Common myeloid progenitor, CD34-positive (primary cell): ENCODE data around the gene LILRA1.
"Not testable (repeated sequence)": the region's sequence is repeated elsewhere in the genome, so short reads cannot be mapped to it uniquely, and the experiment has no call there.

Source experiments
- CTCF ChIA-PET: fragments of 350-600 bp; sonication (Branson Sonifier 250); formaldehyde crosslinking; loops from one replicate; lab custom pipeline; 2021; ENCODE audit warnings: antibody characterized with exemption; lab: Charles Lee
- POLR2A ChIA-PET: fragments of 350-600 bp; sonication (Branson Sonifier 250); formaldehyde crosslinking; loops from one replicate; lab custom pipeline; 2021; ENCODE audit warnings: antibody characterized with exemption; lab: Charles Lee
- DNase-seq, 3 donors: peaks; one replicate each; pipeline versions ENCODE4 v3.0.0 to v3.0.0-alpha.2; 2013
- H3K27ac ChIP-seq, 2 experiments: 1 replicate in 1 of 2; 2 replicates in 1 of 2; pipeline ENCODE4 v1.7.0; 2013; ENCODE audit warnings: inconsistent platforms in 2 of 2, low read length in 2 of 2, mild to moderate bottlenecking in 2 of 2, low read depth in 1 of 2, moderate library complexity in 1 of 2; ENCODE audit not compliant: severe bottlenecking in 2 of 2, insufficient read depth in 1 of 2, poor library complexity in 1 of 2
- H3K27me3 ChIP-seq, 5 experiments: replicated peaks in 2 of 5; 1 replicate in 3 of 5; 2 replicates in 2 of 5; pipeline versions ENCODE4 v1.6.1 to v1.7.0; 2013; ENCODE audit warnings: low read length in 4 of 5, mild to moderate bottlenecking in 2 of 5, moderate library complexity in 2 of 5, inconsistent platforms in 1 of 5; ENCODE audit not compliant: insufficient read depth in 5 of 5, control insufficient read depth in 4 of 5
- H3K36me3 ChIP-seq, 4 experiments: 1 replicate in 2 of 4; 2 replicates in 2 of 4; pipeline versions ENCODE4 v1.6.1 to v1.7.0; 2013; ENCODE audit warnings: low read length in 3 of 4, control low read depth in 1 of 4, mild to moderate bottlenecking in 1 of 4; ENCODE audit not compliant: control insufficient read depth in 4 of 4, insufficient read depth in 4 of 4
- H3K4me1 ChIP-seq, 4 experiments: 1 replicate in 3 of 4; 2 replicates in 1 of 4; pipeline versions ENCODE4 v1.6.1 to v1.7.1; 2013; ENCODE audit warnings: low read length in 3 of 4, mild to moderate bottlenecking in 3 of 4, control low read depth in 1 of 4, inconsistent platforms in 1 of 4, moderate library complexity in 1 of 4; ENCODE audit not compliant: control insufficient read depth in 4 of 4, insufficient read depth in 4 of 4; ENCODE audit errors: control extremely low read depth in 1 of 4
- H3K4me3 ChIP-seq, 7 experiments: 1 replicate in 4 of 7; 2 replicates in 3 of 7; pipeline versions ENCODE4 v1.5.1 to v1.7.0; 2013; ENCODE audit warnings: mild to moderate bottlenecking in 7 of 7, low read length in 6 of 7, moderate library complexity in 6 of 7, inconsistent platforms in 2 of 7, low read depth in 2 of 7, control low read depth in 1 of 7; ENCODE audit not compliant: insufficient read depth in 4 of 7, control insufficient read depth in 1 of 7; ENCODE audit errors: extremely low read depth in 1 of 7
- H3K9me3 ChIP-seq, 5 experiments: 1 replicate in 4 of 5; 2 replicates in 1 of 5; pipeline versions ENCODE4 v1.6.1 to v1.7.1; 2013; ENCODE audit warnings: low read length in 4 of 5, mild to moderate bottlenecking in 2 of 5, inconsistent platforms in 1 of 5, low read depth in 1 of 5, moderate library complexity in 1 of 5; ENCODE audit not compliant: control insufficient read depth in 4 of 5, insufficient read depth in 2 of 5; ENCODE audit errors: control extremely low read depth in 1 of 5
- WGBS: methylation state at CpG from one replicate; pipeline ENCODE4 v1.1.5; 2013; ENCODE audit not compliant: insufficient coverage; 5-methylcytosine and 5-hydroxymethylcytosine counted together

The LILRA1 gene

DNA sequence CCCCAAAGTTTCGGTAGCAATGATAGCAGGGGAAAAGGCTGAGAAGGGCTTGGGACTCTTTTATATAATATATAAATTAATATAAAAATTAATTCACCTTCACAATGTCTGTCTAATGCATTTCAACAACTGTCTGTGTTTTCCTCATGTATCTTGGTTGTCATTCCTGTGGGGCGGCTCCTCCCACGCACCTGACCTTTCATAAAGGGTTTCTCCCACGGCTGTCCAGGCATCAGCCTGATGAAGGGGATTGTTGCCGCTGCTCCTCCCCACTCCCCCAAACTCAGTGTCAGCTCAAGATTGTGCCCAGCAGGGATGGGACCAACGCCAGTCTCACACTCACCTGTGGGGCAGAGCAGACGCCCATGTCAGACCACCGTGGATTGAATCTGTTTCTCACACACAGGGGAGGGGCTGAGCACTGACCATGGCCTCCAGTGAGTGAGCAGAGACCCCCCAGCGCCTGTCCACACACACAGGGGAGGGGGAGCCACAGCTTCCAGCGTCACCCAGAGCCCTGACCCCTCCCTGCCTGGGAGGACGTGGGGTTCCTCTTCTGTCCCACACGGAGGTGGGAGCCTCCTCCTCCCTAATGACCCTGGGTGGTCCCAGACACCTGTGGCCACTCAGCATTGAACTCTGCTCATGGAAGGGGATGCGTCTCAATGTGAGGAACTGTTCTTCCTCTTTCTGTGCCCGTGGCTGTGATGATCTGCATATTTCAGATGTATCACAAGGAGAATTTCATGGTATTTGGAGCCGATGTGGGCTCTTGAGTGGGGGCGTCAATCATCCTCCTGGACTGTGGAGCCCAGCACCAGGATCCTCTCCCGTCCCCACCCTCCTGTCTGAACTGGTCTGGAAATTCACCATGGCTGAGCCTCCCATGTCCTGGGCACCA lies 21.5 kb upstream of the LILRA1 start:
- not testable (repeated sequence) for H3K36me3 ChIP-seq, H3K27ac ChIP-seq, H3K27me3 ChIP-seq, H3K9me3 ChIP-seq
- H3K4me3 ChIP-seq = peak overlapping the region in 3 of 7 experiments; percentile 63 to 69 (median 65)
- peak; percentile 12 to 79 (median 69) for DNase-seq
- H3K4me1 ChIP-seq = peaks cover 3 to 44% (median 36%) of the 10 kb centered on the region in 4 experiments
- POLR2A ChIA-PET = interaction anchor here (0.6 kb wide), 1 partner anchor 1132 kb away, joined by 3 read pairs; no protein-coding TSS in a partner anchor
- WGBS = 65% methylated on average over 11 of the region's 17 CpGs
- CTCF ChIA-PET = interaction anchor here (1.1 kb wide), 1 partner anchor 102 kb away, joined by 3 read pairs; no protein-coding TSS in a partner anchor

DNA sequence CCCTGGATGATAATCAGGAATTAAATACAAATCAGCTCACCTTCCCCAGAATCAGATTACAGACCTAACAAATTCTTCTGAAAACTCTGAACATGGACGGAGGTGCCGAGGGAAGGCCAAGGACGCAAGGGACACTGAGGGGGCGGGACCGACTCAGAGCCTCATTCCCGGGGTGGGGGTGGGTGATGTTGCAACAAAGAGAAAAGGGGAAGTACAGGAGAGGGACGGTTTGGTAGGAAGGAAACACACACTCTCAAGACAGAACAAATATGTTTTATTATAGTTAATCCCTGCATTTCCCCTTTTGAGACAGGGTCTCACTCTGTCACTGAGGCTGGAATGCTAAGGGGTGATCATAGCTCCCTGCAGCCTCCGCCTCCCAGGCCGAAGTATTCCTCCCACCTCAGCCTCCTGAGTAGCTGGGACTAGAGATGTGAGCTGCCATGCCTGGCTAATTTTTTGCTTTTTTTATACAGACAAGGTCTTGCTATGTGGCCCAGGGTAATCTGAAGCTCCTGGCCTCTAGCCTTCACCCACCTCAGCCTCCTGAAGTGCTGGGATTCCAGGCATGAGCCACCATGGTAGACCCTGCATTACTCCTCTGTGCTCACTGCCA lies 20.6 kb upstream of the LILRA1 start:
- peak overlapping the region in 6 of 7 experiments; percentile 31 to 75 (median 64) for H3K4me3 ChIP-seq
- CTCF ChIA-PET = interaction anchor here (0.9 kb wide), 1 partner anchor 12 kb away, joined by 4 read pairs; no protein-coding TSS in a partner anchor

DNA sequence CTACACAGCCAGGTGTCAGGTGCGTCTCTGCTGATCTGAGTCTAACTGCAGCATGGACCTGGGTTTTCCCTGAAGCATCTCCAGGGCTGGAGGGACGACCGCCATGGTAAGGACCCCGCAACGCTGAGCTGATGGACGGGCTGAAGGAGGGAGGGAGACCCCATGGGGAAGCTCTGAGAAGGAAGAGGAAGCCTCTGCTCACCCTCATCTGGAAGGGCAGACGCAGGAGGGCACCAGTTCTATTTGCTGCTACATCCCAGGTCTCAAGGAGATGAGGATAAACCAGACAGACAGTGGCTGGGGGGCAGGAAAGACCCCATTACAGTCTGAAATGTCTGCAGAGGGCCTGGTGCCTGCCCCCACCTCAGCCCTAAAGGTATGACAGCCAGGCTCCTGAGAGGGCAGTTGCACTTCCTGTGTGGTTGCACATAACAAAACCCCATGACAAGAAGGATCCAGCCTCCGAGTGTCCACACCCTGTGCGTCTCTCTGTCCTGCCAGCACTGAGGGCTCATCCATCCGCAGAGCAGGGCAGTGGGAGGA lies 20.0 kb upstream of the LILRA1 start, which contains the start of gene LILRA2:
Gene LILRA2 (plus strand): TSS at position 461 of the 543 bp plus-strand sequence. CDS start 89 bp downstream, outside the sequence.
- ChIA-PET CTCF (interaction anchor here (0.9 kb wide), 1 partner anchor 11 kb away, joined by 4 read pairs; no protein-coding TSS in a partner anchor), POLR2A (no interaction called here)
- H3K27ac ChIP-seq = no peak within 1 kb of the TSS
- H3K36me3 ChIP-seq = peaks cover 0 to 11% (median under 1%) of the 10 kb centered on the region in 4 experiments
- 0% methylated on average over 8 of the region's 10 CpGs for WGBS
- H3K4me3 ChIP-seq = peak within 1 kb of the TSS in 6 of 7 experiments; percentile 31 to 75 (median 64)
- H3K4me1 ChIP-seq = peaks cover 3 to 44% (median 36%) of the 10 kb centered on the region in 4 experiments
- peaks cover 0 to 6% (median 4%) of the 10 kb centered on the region in 5 experiments for H3K9me3 ChIP-seq
- no peaks in the 10 kb centered on the region for H3K27me3 ChIP-seq
- peak in 2 of 3 donors; percentile 34 to 45 for DNase-seq

More for the DNA sequence above, 20.6 kb upstream of the LILRA1 start:
- Histone ChIP-seq H3K27ac (no peak overlapping the region), H3K36me3 (peaks cover 0 to 11% (median under 1%) of the 10 kb centered on the region in 4 experiments), H3K27me3 (no peaks in the 10 kb centered on the region), H3K4me1 (peaks cover 3 to 44% (median 36%) of the 10 kb centered on the region in 4 experiments), H3K9me3 (peaks cover 0 to 6% (median 4%) of the 10 kb centered on the region in 5 experiments)
- 0% methylated on average over 4 of the region's 9 CpGs for WGBS
- DNase-seq = peak; percentile 62 to 85 (median 82)
- POLR2A ChIA-PET = interaction anchor here (0.6 kb wide), 1 partner anchor 1131 kb away, joined by 3 read pairs; no protein-coding TSS in a partner anchor

DNA sequence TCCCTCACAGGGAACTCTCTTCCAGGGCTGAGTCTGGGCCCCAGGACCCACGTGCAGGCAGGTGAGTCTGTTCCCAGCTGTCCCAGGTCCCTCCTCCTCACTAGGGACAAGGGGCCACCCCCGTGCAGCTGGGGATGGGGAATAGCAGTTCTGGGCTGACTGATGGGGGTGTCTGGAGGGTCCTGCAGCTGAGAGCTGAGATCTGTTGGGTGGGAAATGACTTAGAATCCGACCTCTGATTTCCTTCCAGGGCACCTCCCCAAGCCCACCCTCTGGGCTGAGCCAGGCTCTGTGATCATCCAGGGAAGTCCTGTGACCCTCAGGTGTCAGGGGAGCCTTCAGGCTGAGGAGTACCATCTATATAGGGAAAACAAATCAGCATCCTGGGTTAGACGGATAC lies 19.4 kb upstream of the LILRA1 start:
- 27% methylated on average over 2 of the region's 4 CpGs for WGBS
- Histone ChIP-seq H3K36me3 (peaks cover 0 to 11% (median under 1%) of the 10 kb centered on the region in 4 experiments), H3K27ac (no peak overlapping the region), H3K4me1 (peaks cover 3 to 44% (median 36%) of the 10 kb centered on the region in 4 experiments), H3K4me3 (peak overlapping the region in 5 of 7 experiments; percentile 1 to 69 (median 21)), H3K27me3 (no peaks in the 10 kb centered on the region), H3K9me3 (peaks cover 0 to 3% (median 1%) of the 10 kb centered on the region in 5 experiments)
- POLR2A ChIA-PET = no interaction called here
- CTCF ChIA-PET = no interaction called here
- DNase-seq = no peak

DNA sequence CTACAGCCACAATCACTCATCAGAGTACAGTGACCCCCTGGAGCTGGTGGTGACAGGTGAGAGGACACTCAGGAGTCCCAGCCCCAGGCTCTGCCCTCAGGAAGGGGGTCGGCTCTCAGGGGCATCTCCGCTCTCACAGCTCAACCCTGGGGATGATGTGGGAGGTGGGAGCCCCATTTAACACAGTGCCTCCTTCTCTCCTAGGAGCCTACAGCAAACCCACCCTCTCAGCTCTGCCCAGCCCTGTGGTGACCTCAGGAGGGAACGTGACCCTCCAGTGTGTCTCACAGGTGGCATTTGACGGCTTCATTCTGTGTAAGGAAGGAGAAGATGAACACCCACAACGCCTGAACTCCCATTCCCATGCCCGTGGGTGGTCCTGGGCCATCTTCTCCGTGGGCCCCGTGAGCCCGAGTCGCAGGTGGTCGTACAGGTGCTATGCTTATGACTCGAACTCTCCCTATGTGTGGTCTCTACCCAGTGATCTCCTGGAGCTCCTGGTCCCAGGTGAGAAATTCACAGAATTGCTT lies 18.8 kb upstream of the LILRA1 start:
- peaks cover 0 to 11% (median under 1%) of the 10 kb centered on the region in 4 experiments for H3K36me3 ChIP-seq
- ChIA-PET CTCF (no interaction called here), POLR2A (no interaction called here)
- peak overlapping the region in 2 of 7 experiments; percentile 1 to 21 for H3K4me3 ChIP-seq
- no peak for DNase-seq
- peaks cover 3 to 44% (median 36%) of the 10 kb centered on the region in 4 experiments for H3K4me1 ChIP-seq
- no peak overlapping the region for H3K27ac ChIP-seq
- 84% methylated on average over 10 of the region's 12 CpGs for WGBS
- H3K27me3 ChIP-seq = no peaks in the 10 kb centered on the region
- peaks cover 0 to 2% (median 0%) of the 10 kb centered on the region in 5 experiments for H3K9me3 ChIP-seq

DNA sequence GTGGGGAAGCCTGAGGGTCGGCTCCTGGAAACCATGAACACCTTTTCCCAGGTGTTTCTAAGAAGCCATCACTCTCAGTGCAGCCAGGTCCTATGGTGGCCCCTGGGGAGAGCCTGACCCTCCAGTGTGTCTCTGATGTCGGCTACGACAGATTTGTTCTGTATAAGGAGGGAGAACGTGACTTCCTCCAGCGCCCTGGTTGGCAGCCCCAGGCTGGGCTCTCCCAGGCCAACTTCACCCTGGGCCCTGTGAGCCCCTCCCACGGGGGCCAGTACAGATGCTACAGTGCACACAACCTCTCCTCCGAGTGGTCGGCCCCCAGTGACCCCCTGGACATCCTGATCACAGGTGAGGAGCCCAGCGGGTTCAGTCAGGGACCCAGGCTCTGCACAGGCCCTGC lies 18.2 kb upstream of the LILRA1 start:
- H3K9me3 ChIP-seq, H3K4me3 ChIP-seq, CTCF ChIA-PET, POLR2A ChIA-PET, H3K27ac ChIP-seq, DNase-seq, H3K27me3 ChIP-seq: not testable (repeated sequence)
- Histone ChIP-seq H3K36me3 (peaks cover 0 to 11% (median under 1%) of the 10 kb centered on the region in 4 experiments), H3K4me1 (peaks cover 3 to 44% (median 36%) of the 10 kb centered on the region in 4 experiments)
- 100% methylated on average over 2 of the region's 9 CpGs for WGBS
